WERI-Rb-1 (cell line): ENCODE measurements around the gene DAB2IP.

Source experiments
- DNase-seq: peaks from one replicate; pipeline ENCODE4 v3.0.0-alpha.2; 2020
- H3K27ac ChIP-seq: fragments of 250-450 bp; sonication (Bioruptor Pico); 2 replicates; pipeline ENCODE4 v1.5.1; 2020; ENCODE audit warnings: mild to moderate bottlenecking, moderate library complexity
- H3K27me3 ChIP-seq: fragments of 250-450 bp; sonication (Bioruptor Pico); 2 replicates; pipeline ENCODE4 v1.5.1; 2021; ENCODE audit warnings: mild to moderate bottlenecking, low read depth, moderate library complexity; ENCODE audit not compliant: insufficient read depth, severe bottlenecking
- H3K36me3 ChIP-seq: fragments of 250-450 bp; sonication (Bioruptor Pico); 2 replicates; pipeline ENCODE4 v1.5.1; 2020; ENCODE audit warnings: mild to moderate bottlenecking, moderate library complexity
- H3K4me3 ChIP-seq: 2 replicates; pipeline ENCODE4 v1.5.1; 2011; ENCODE audit warnings: low read depth, mild to moderate bottlenecking, control low read depth, low read length
- H3K9me3 ChIP-seq: fragments of 250-450 bp; sonication (Bioruptor Pico); 2 replicates; pipeline ENCODE4 v1.5.1; 2021; ENCODE audit warnings: mild to moderate bottlenecking, moderate library complexity; ENCODE audit not compliant: severe bottlenecking
- CTCF ChIP-seq: IDR thresholded peaks from 2 replicates; pipeline ENCODE4 v1.5.1; 2011; ENCODE audit warnings: low read depth, mild to moderate bottlenecking, control low read depth, inconsistent platforms, low read length

Gene DAB2IP

GRCh38 chr9:121769939-121770338 is 118.5 kb downstream of the DAB2IP start:
- no peak for DNase-seq
- peaks cover 96% of the 10 kb centered on the region for H3K36me3 ChIP-seq
- no peak overlapping the region for H3K4me3 ChIP-seq
- H3K27me3 ChIP-seq: no peaks in the 10 kb centered on the region
- TF ChIP-seq CTCF: no peak
- H3K27ac ChIP-seq: no peak overlapping the region
- no peaks in the 10 kb centered on the region for H3K9me3 ChIP-seq

- H3K27me3 ChIP-seq: no peaks in the 10 kb centered on the region
- no peak for DNase-seq
- H3K36me3 ChIP-seq: peaks cover 96% of the 10 kb centered on the region
- TF ChIP-seq CTCF: no peak
- no peaks in the 10 kb centered on the region for H3K9me3 ChIP-seq
- no peak overlapping the region for H3K27ac ChIP-seq
- H3K4me3 ChIP-seq: no peak overlapping the region
Observed at GRCh38 chr9:121770415-121771273, 119.2 kb downstream of the DAB2IP start.

GRCh38 chr9:121771418-121771817 is 120.0 kb downstream of the DAB2IP start:
- Histone ChIP-seq H3K36me3 (peaks cover 96% of the 10 kb centered on the region), H3K9me3 (no peaks in the 10 kb centered on the region), H3K27me3 (no peaks in the 10 kb centered on the region), H3K4me3 (no peak overlapping the region), H3K27ac (no peak overlapping the region)
- no peak for DNase-seq
- TF ChIP-seq CTCF: no peak

- no peak for DNase-seq
- Histone ChIP-seq H3K27me3 (no peaks in the 10 kb centered on the region), H3K4me3 (no peak overlapping the region), H3K36me3 (peaks cover 96% of the 10 kb centered on the region), H3K27ac (no peak overlapping the region), H3K9me3 (no peaks in the 10 kb centered on the region)
- no peak for TF ChIP-seq CTCF
Observed at GRCh38 chr9:121771851-121772599, 120.6 kb downstream of the DAB2IP start.

GRCh38 chr9:121772600-121773285 is 121.3 kb downstream of the DAB2IP start:
- Histone ChIP-seq H3K27me3 (no peaks in the 10 kb centered on the region), H3K27ac (no peak overlapping the region), H3K9me3 (no peaks in the 10 kb centered on the region), H3K36me3 (peaks cover 98% of the 10 kb centered on the region), H3K4me3 (no peak overlapping the region)
- no peak for TF ChIP-seq CTCF
- no peak for DNase-seq
